Keratinocyte (primary cell): ENCODE results near the gene ZNF383.
"Not testable (repeated sequence)": the region's sequence is repeated elsewhere in the genome, so short reads cannot be mapped to it uniquely, and the experiment has no call there.

Experiments
- CTCF ChIP-seq, 3 experiments: IDR thresholded peaks in 1 of 3; conservative IDR thresholded peaks in 1 of 3; optimal IDR thresholded peaks in 1 of 3; 2 replicates in 2 of 3; 3 replicates in 1 of 3; pipeline versions ENCODE3 to v1.5.1; 2011; ENCODE audit warnings: low read length in 3 of 3, mild to moderate bottlenecking in 3 of 3, moderate library complexity in 2 of 3, control low read depth in 1 of 3, inconsistent platforms in 1 of 3; ENCODE audit not compliant: insufficient read depth in 2 of 3; ENCODE audit errors: extremely low read depth in 1 of 3
- EZH2 ChIP-seq: IDR thresholded peaks from one replicate; pipeline ENCODE4 v1.6.1; 2012; ENCODE audit warnings: inconsistent platforms, mild to moderate bottlenecking, low read length, moderate library complexity

GRCh38 chr19:37294246-37294645 is 76.2 kb downstream of the ZNF383 start:
- not testable (repeated sequence) for TF ChIP-seq CTCF (optimal IDR thresholded peaks at IDR 0.05 in 1 of 3, IDR thresholded peaks at IDR 0.05 in 1 of 3, conservative IDR thresholded peaks at IDR 0.05 in 1 of 3; ENCODE audit: extremely low read depth in 1 of 3, insufficient read depth in 2 of 3, low read length in 3 of 3); EZH2
